A673 (cell line): ENCODE results near the gene PYHIN1. TPM values are rescaled to one million over a fixed set of nuclear protein-coding genes. Genes with fewer than 3 reads are reported as not detected.

ENCODE experiments used
- BruUV-seq: library from RNA; stranded (reverse); fragments of 400-500 nt; replicated peaks from 2 replicates; lab custom pipeline; 2021; lab: Mats Ljungman, UMichigan
- CTCF ChIA-PET: fragments of 300-600 bp; sonication (Branson Sonifier 250); formaldehyde crosslinking; loops from one replicate; lab custom pipeline; 2022; ENCODE audit warnings: antibody characterized with exemption; lab: Charles Lee
- POLR2A ChIA-PET: fragments of 300-600 bp; sonication (Branson Sonifier 250); formaldehyde crosslinking; loops from one replicate; lab custom pipeline; 2022; ENCODE audit warnings: antibody characterized with exemption; ENCODE audit not compliant: low non-redundant PET; lab: Charles Lee
- DNase-seq: peaks from one replicate; pipeline ENCODE4 v3.0.0-alpha.2; 2015; ENCODE audit warnings: low spot score
- H3K27ac ChIP-seq: fragments of 200-600 bp; sonication (generic); 2 replicates; pipeline ENCODE4 v1.5.1; 2016; ENCODE audit warnings: mixed run types, low read depth, mild to moderate bottlenecking, mixed read lengths, antibody characterized with exemption, low read length; ENCODE audit not compliant: poor library complexity, severe bottlenecking
- H3K27me3 ChIP-seq: fragments of 200-600 bp; sonication (generic); replicated peaks from 2 replicates; pipeline ENCODE4 v1.6.1; 2017; ENCODE audit warnings: mixed run types, low read depth, mild to moderate bottlenecking, mixed read lengths, antibody characterized with exemption, low read length; ENCODE audit not compliant: insufficient read depth, poor library complexity
- H3K36me3 ChIP-seq: fragments of 200-600 bp; sonication (generic); 2 replicates; pipeline ENCODE4 v1.6.1; 2016; ENCODE audit warnings: mixed run types, mild to moderate bottlenecking, mixed read lengths, antibody characterized with exemption, low read length; ENCODE audit not compliant: insufficient read depth, poor library complexity, severe bottlenecking
- H3K4me1 ChIP-seq: fragments of 200-600 bp; sonication (generic); 2 replicates; pipeline ENCODE4 v1.6.1; 2017; ENCODE audit warnings: mixed run types, mild to moderate bottlenecking, mixed read lengths, antibody characterized with exemption, low read length; ENCODE audit not compliant: insufficient read depth, poor library complexity, severe bottlenecking
- H3K4me3 ChIP-seq: fragments of 200-600 bp; sonication (generic); 2 replicates; pipeline ENCODE4 v1.5.1; 2016; ENCODE audit warnings: low read depth, mixed run types, mild to moderate bottlenecking, mixed read lengths, low read length; ENCODE audit not compliant: poor library complexity, severe bottlenecking
- H3K9me3 ChIP-seq: fragments of 200-600 bp; sonication (generic); 2 replicates; pipeline ENCODE4 v1.6.1; 2016; ENCODE audit warnings: mixed run types, low read depth, mild to moderate bottlenecking, mixed read lengths, antibody characterized with exemption, low read length; ENCODE audit not compliant: poor library complexity, severe bottlenecking
- CTCF ChIP-seq: fragments of 300-800, 200-600 bp; sonication (generic); conservative IDR thresholded peaks from 2 replicates; pipeline ENCODE4 v1.5.1; 2017; ENCODE audit warnings: low read depth, mild to moderate bottlenecking, antibody characterized with exemption, low read length, moderate library complexity, mixed read lengths
- EZH2 ChIP-seq: fragments of 200-600 bp; sonication (generic); IDR thresholded peaks from 2 replicates; pipeline ENCODE4 v1.6.1; 2017; ENCODE audit warnings: borderline replicate concordance, low read depth, mild to moderate bottlenecking, mixed read lengths, antibody characterized with exemption, low read length; ENCODE audit not compliant: poor library complexity, severe bottlenecking
- intact Hi-C: fragments of 100-400 bp; cut with micrococcal nuclease; formaldehyde crosslinking; loops from one replicate; pipeline ENCODE4 v1.10.0; 2022; ENCODE audit not compliant: unreplicated experiment
- total RNA-seq: library from RNA; stranded (reverse); gene quantifications from 2 replicates; pipeline ENCODE4 v1.2.3, GENCODE V29; 2021

The PYHIN1 gene
- total RNA-seq, 1 experiment from 2014 or later = not detected

DNA sequence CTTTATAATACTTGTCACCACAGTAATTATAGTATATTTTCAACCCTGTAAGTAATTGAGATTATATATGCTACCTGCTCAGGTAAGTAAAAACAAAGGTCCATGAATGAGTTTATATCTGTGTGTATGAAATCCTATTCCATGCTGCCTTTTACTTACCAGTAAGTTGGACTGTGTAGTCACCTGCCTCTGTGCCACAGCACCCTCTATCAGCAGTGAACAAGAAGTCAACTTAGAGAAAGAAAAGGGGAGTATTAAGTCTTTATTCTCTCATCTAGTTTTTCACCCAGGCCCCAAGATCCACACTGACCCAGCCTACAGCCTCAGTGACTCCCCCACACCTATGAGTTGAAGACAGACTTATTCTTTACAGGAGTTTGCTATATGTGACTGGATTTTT, 41.5 kb downstream of the PYHIN1 start:
- ChIA-PET CTCF (no interaction called here), POLR2A (no interaction called here)
- no peaks in the 10 kb centered on the region for H3K4me1 ChIP-seq
- H3K4me3 ChIP-seq = no peak overlapping the region
- H3K9me3 ChIP-seq = no peaks in the 10 kb centered on the region
- TF ChIP-seq CTCF (peak; percentile 31; the same call in 1 of the 2 replicates), EZH2 (no peak)
- no peak overlapping the region for H3K27ac ChIP-seq
- peak; percentile 4 for DNase-seq
- no peaks in the 10 kb centered on the region for H3K36me3 ChIP-seq
- no TSS peak for BruUV-seq
- intact Hi-C loops = no loop called here
- peaks cover 21% of the 10 kb centered on the region for H3K27me3 ChIP-seq

GRCh38 chr1:158976219-158976618, 44.9 kb downstream of the PYHIN1 start:
- Histone ChIP-seq H3K27ac (no peak overlapping the region), H3K27me3 (peaks cover 26% of the 10 kb centered on the region), H3K4me3 (no peak overlapping the region), H3K4me1 (no peaks in the 10 kb centered on the region), H3K36me3 (no peaks in the 10 kb centered on the region), H3K9me3 (no peaks in the 10 kb centered on the region)
- DNase-seq = no peak
- TF ChIP-seq EZH2 (no peak), CTCF (no peak)
- intact Hi-C loops = no loop called here
- no TSS peak for BruUV-seq
- ChIA-PET CTCF (no interaction called here), POLR2A (no interaction called here)

- CTCF ChIA-PET = no interaction called here
- Histone ChIP-seq H3K27me3 (peaks cover 22% of the 10 kb centered on the region), H3K36me3 (no peaks in the 10 kb centered on the region), H3K4me1 (no peaks in the 10 kb centered on the region), H3K4me3 (no peak overlapping the region), H3K27ac (no peak overlapping the region), H3K9me3 (no peaks in the 10 kb centered on the region)
- no peak for DNase-seq
- TF ChIP-seq CTCF (no peak), EZH2 (no peak)
- POLR2A ChIA-PET = no interaction called here
- no TSS peak for BruUV-seq
- intact Hi-C loops = no loop called here
These were observed 47.4 kb downstream of the PYHIN1 start for GRCh38 chr1:158978730-158979129.
